HCT116 (cell line): Measurements from ENCODE around the gene SEMA3C.

Source experiments
- ATF3 ChIP-seq: IDR thresholded peaks from 2 replicates; pipeline ENCODE4 v1.6.1; 2012
- CBX3 ChIP-seq: IDR thresholded peaks from 2 replicates; pipeline ENCODE4 v1.6.1; 2012; ENCODE audit warnings: low read depth
- CTCF ChIP-seq, 3 experiments: fragments of 200-600 bp in 1 of 3; sonication (generic) in 1 of 3; IDR thresholded peaks in 2 of 3; conservative IDR thresholded peaks in 1 of 3; 2 replicates each; pipeline ENCODE4 v1.5.1; 2012 to 2017; ENCODE audit warnings: low read depth in 2 of 3, low read length in 2 of 3, antibody characterized with exemption in 1 of 3, borderline replicate concordance in 1 of 3, control low read depth in 1 of 3, mild to moderate bottlenecking in 1 of 3, mixed read lengths in 1 of 3, mixed run types in 1 of 3, moderate library complexity in 1 of 3; ENCODE audit not compliant: insufficient read depth in 1 of 3
- EZH2 ChIP-seq: fragments of 200-600 bp; sonication (generic); IDR thresholded peaks from 2 replicates; pipeline ENCODE4 v1.6.1; 2017; ENCODE audit warnings: antibody characterized with exemption, mixed run types
- POLR2AphosphoS5 ChIP-seq: IDR thresholded peaks from 2 replicates; pipeline ENCODE4 v1.6.1; 2011; ENCODE audit warnings: mild to moderate bottlenecking, low read depth, low read length, moderate library complexity
- RAD21 ChIP-seq: IDR thresholded peaks from 2 replicates; pipeline ENCODE4 v1.6.1; 2012; ENCODE audit warnings: low read depth, mild to moderate bottlenecking
- ZNF274 ChIP-seq: fragments of 200-500 bp; sonication (Bioruptor generic); IDR thresholded peaks from 2 replicates; pipeline ENCODE4 v1.6.1; 2014; ENCODE audit warnings: mild to moderate bottlenecking, low read depth, low read length, inconsistent platforms
- TF ChIP-seq, protein P1 (sequence below): IDR thresholded peaks from 2 replicates; pipeline ENCODE4 v1.6.1; 2012

GRCh38 chr7:80924090-80924489, 5.2 kb upstream of the SEMA3C start:
- TF ChIP-seq CTCF (IDR thresholded peaks at IDR 0.05 in 2 of 3, conservative IDR thresholded peaks at IDR 0.05 in 1 of 3; ENCODE audit: borderline replicate concordance in 1 of 3, insufficient read depth in 1 of 3, low read depth in 2 of 3, low read length in 2 of 3), result no peak
- no peak for TF ChIP-seq EZH2
- TF ChIP-seq POLR2AphosphoS5, result no peak
- no peak for TF ChIP-seq ATF3
- no peak for TF ChIP-seq CBX3
- TF ChIP-seq, protein P1, sequence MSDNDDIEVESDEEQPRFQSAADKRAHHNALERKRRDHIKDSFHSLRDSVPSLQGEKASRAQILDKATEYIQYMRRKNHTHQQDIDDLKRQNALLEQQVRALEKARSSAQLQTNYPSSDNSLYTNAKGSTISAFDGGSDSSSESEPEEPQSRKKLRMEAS, result no peak
- TF ChIP-seq ZNF274, result no peak
- TF ChIP-seq RAD21, result no peak
